Gastrocnemius medialis (tissue), 4 donors: ENCODE measurements around the gene CELF4. TPM values are rescaled to one million over a fixed set of nuclear protein-coding genes. Genes with fewer than 3 reads are reported as not detected.

ENCODE experiments used
- ATAC-seq, 2 donors: fragments of 150-250 bp; one replicate each; pipeline ENCODE4 v1.9.1; 2016
- DNase-seq, 2 donors: peaks; one replicate each; pipeline ENCODE4 v3.0.0-alpha.2; 2019
- H3K27ac ChIP-seq, 4 donors: fragments of 200-600 bp; sonication (generic); 1 replicate in 1 of 4; 2 replicates in 3 of 4; pipeline ENCODE4 v1.5.1; 2016 to 2018; ENCODE audit warnings: mild to moderate bottlenecking in 2 of 4, moderate library complexity in 1 of 4
- H3K27me3 ChIP-seq, 3 donors: fragments of 200-600 bp; sonication (generic) in 2 of 3; 1 replicate in 1 of 3; 2 replicates in 2 of 3; pipeline versions ENCODE4 v1.5.1 to v1.6.0; 2016 to 2019; ENCODE audit warnings: mild to moderate bottlenecking in 1 of 3, moderate library complexity in 1 of 3
- H3K36me3 ChIP-seq, 2 donors: fragments of 200-600 bp; sonication (generic) in 1 of 2; one replicate each; pipeline ENCODE4 v1.5.1; 2017 to 2018
- H3K4me1 ChIP-seq, 2 donors: fragments of 200-600 bp; sonication (generic) in 1 of 2; one replicate each; pipeline ENCODE4 v1.5.1; 2016 to 2017; ENCODE audit warnings: mild to moderate bottlenecking in 2 of 2
- H3K4me3 ChIP-seq, 4 donors: fragments of 200-600 bp; sonication (generic) in 3 of 4; 1 replicate in 1 of 4; 2 replicates in 3 of 4; pipeline ENCODE4 v1.5.1; 2016 to 2019; ENCODE audit warnings: mild to moderate bottlenecking in 2 of 4
- H3K9me3 ChIP-seq, 3 donors: fragments of 200-600 bp; sonication (generic) in 2 of 3; 1 replicate in 1 of 3; 2 replicates in 2 of 3; pipeline ENCODE4 v1.5.1; 2016 to 2019
- POLR2A ChIP-seq, 2 donors: fragments of 450-650 bp; IDR thresholded peaks; one replicate each; pipeline ENCODE4 v1.6.1; 2017; ENCODE audit warnings: antibody characterized with exemption in 2 of 2, mild to moderate bottlenecking in 2 of 2, moderate library complexity in 2 of 2
- in situ Hi-C, 4 donors: fragments of 200-750 bp; cut with MboI; loops; one replicate each; pipeline versions ENCODE4 v1.15.0 to v1.8.0; 2017; ENCODE audit warnings: low sequenced_read_pairs in 4 of 4
- intact Hi-C: fragments of 100-400 bp; cut with DNase I; formaldehyde crosslinking; loops from one replicate; pipeline ENCODE4 v1.15.1; 2023; ENCODE audit warnings: low total_unique reads
- total RNA-seq, 4 donors: library from RNA; depleted of rRNA; stranded (reverse); fragments of >200 nt; gene quantifications; one replicate each; pipeline versions ENCODE4 v1.1.0 to v1.2.3, GENCODE V29; 2016
- TF ChIP-seq, protein P1 (sequence below), 5 experiments: fragments of 450-650 bp in 3 of 5; fragments of 200-600 bp in 2 of 5; sonication (generic) in 2 of 5; IDR thresholded peaks in 4 of 5; conservative IDR thresholded peaks in 1 of 5; 1 replicate in 4 of 5; 2 replicates in 1 of 5; pipeline ENCODE4 v1.5.1; 2016 to 2019; ENCODE audit warnings: antibody characterized with exemption in 5 of 5, mild to moderate bottlenecking in 3 of 5, moderate library complexity in 3 of 5

The CELF4 gene
- total RNA-seq, 4 donors from 2014 or later, result not detected

DNA sequence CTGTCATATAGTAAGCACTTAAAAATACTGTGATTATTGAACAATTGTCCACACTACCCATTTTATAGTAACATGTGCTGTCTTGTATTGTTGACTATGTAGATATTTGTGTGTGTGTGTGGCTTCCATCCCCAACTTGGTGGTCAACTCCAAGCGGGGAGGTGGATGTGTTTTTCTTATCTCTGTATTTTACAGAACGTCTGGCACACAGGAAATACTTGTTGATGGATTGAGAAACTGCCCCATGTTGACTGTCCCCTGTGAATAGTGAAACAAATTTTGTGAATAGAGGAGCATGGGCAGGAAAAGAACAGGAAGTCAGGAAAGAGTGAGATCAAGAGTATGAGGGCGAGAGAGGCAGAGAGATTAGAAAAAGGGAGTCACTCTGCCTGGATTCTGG, 83.6 kb downstream of the CELF4 start:
- ATAC-seq, result no peak
- H3K36me3 ChIP-seq, result no peaks in the 10 kb centered on the region
- TF ChIP-seq POLR2A (IDR thresholded peaks at IDR 0.05), result no peak
- TF ChIP-seq, protein P1, sequence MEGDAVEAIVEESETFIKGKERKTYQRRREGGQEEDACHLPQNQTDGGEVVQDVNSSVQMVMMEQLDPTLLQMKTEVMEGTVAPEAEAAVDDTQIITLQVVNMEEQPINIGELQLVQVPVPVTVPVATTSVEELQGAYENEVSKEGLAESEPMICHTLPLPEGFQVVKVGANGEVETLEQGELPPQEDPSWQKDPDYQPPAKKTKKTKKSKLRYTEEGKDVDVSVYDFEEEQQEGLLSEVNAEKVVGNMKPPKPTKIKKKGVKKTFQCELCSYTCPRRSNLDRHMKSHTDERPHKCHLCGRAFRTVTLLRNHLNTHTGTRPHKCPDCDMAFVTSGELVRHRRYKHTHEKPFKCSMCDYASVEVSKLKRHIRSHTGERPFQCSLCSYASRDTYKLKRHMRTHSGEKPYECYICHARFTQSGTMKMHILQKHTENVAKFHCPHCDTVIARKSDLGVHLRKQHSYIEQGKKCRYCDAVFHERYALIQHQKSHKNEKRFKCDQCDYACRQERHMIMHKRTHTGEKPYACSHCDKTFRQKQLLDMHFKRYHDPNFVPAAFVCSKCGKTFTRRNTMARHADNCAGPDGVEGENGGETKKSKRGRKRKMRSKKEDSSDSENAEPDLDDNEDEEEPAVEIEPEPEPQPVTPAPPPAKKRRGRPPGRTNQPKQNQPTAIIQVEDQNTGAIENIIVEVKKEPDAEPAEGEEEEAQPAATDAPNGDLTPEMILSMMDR (IDR thresholded peaks at IDR 0.05 in 4 of 5, conservative IDR thresholded peaks at IDR 0.05 in 1 of 5), result no peak
- peaks cover 0 to 3% of the 10 kb centered on the region in 2 donors for H3K4me1 ChIP-seq
- no peak for DNase-seq
- no peak overlapping the region for H3K27ac ChIP-seq
- in situ Hi-C loops (no loop called here), intact Hi-C loops (no loop called here)
- H3K9me3 ChIP-seq, result no peaks in the 10 kb centered on the region
- H3K27me3 ChIP-seq, result peaks cover 27 to 37% (median 30%) of the 10 kb centered on the region in 3 donors
- H3K4me3 ChIP-seq, result no peak overlapping the region

DNA sequence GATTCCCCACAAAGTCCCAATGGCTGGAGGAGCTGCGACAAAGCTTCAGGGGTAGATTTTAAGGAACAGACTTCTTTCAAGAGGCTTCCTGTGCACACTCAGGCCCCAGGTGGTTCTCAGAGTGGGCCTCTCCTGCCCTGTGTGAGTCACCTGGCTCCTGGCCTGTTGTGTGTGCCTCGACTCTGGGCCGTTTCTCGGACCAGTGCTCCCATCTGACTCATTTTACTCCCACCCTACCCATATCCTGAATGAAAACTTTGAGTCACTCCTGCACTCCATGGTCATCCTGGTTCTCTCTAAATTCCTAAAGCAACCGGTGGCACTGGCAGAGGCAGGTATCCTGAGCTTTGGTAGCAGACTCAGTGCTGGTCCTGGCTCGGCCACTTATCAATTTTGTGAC, 84.1 kb downstream of the CELF4 start:
- TF ChIP-seq, protein P1 (IDR thresholded peaks at IDR 0.05 in 4 of 5, conservative IDR thresholded peaks at IDR 0.05 in 1 of 5), result no peak
- TF ChIP-seq POLR2A (IDR thresholded peaks at IDR 0.05), result no peak
- Histone ChIP-seq H3K27me3 (peaks cover 21 to 32% (median 27%) of the 10 kb centered on the region in 3 donors), H3K36me3 (no peaks in the 10 kb centered on the region), H3K9me3 (no peaks in the 10 kb centered on the region), H3K4me3 (no peak overlapping the region), H3K27ac (no peak overlapping the region), H3K4me1 (peaks cover 0 to 3% of the 10 kb centered on the region in 2 donors)
- no peak for DNase-seq
- in situ Hi-C loops (no loop called here), intact Hi-C loops (no loop called here)
- ATAC-seq, result no peak

DNA sequence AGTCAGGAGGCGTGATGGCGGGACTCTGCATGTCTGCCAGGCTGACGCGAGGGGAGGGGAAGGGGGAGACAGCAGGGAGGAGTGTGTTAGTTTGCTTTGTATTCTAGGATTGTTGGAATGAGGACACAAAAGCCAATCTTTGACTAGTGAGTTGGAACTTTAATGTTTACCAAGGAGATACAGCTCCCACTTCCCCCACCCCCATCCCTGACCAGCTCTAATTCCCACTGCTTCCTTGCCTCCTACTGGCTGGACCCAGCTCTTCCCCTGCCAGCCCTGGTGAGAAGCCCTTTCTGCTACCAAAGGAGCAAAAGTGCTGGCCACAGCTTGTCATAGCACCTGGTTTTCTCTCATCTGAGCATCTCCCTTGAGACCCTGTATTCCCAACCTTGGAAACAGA, 84.5 kb downstream of the CELF4 start:
- DNase-seq (no peak), ATAC-seq (no peak)
- no peak overlapping the region for H3K4me3 ChIP-seq
- H3K27me3 ChIP-seq, result peaks cover 17 to 32% (median 23%) of the 10 kb centered on the region in 3 donors
- H3K4me1 ChIP-seq, result peaks cover 0 to 3% of the 10 kb centered on the region in 2 donors
- H3K36me3 ChIP-seq, result no peaks in the 10 kb centered on the region
- TF ChIP-seq, protein P1 (IDR thresholded peaks at IDR 0.05 in 4 of 5, conservative IDR thresholded peaks at IDR 0.05 in 1 of 5), result no peak
- TF ChIP-seq POLR2A (IDR thresholded peaks at IDR 0.05), result no peak
- no peak overlapping the region for H3K27ac ChIP-seq
- in situ Hi-C loops (no loop called here), intact Hi-C loops (no loop called here)
- H3K9me3 ChIP-seq, result no peaks in the 10 kb centered on the region

DNA sequence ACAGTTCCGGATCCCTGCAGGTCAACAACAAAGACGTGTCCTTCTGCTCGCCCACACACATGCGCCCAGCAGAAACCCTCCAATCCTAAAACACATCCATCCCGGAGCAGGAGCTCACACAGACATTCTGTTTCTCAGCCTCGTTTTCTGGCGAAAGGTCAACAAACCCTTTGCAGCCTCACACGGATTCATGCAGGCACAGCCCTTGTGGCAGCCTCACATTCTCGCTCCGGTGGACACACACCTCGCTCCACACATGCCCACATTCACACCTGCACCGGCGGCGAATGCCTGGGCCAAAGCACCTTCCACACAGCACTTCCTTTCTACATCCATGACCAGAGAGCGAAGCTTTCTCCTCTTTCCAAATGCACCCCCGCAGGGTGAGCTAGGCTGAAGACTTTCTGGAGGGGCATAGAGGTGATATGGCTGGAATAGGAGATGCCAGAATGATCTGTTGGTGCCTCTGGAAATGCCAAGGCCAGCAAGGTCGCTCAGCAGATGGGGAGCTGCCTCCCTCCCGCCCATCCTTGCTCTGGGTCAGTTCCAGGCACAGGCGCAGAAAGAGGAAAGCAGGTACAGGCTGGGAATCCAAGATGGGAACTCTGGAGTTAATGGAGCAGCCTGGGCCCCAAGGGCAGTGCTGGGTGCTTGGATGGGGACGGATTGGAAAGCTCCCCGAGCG, 88.8 kb downstream of the CELF4 start:
- DNase-seq (no peak), ATAC-seq (no peak)
- intact Hi-C loops, result no loop called here
- Histone ChIP-seq H3K4me3 (no peak overlapping the region), H3K27ac (no peak overlapping the region), H3K27me3 (peaks cover 0 to 15% (median 3%) of the 10 kb centered on the region in 3 donors), H3K9me3 (no peaks in the 10 kb centered on the region), H3K36me3 (no peaks in the 10 kb centered on the region), H3K4me1 (no peaks in the 10 kb centered on the region)
- in situ Hi-C loops, result no loop called here
- TF ChIP-seq, protein P1 (IDR thresholded peaks at IDR 0.05 in 4 of 5, conservative IDR thresholded peaks at IDR 0.05 in 1 of 5), result no peak
- TF ChIP-seq POLR2A (IDR thresholded peaks at IDR 0.05), result no peak
